ENCODE data around the gene CDHR4. TPM values are rescaled to one million over a fixed set of nuclear protein-coding genes. Genes with fewer than 3 reads are reported as not detected.

The CDHR4 gene
- total and polyA plus RNA-seq, 2 experiments from 2014 or later = 0.57 TPM

- Histone ChIP-seq H3K4me3 (no peak overlapping the region), H3K79me2 (peaks cover 96% of the 10 kb centered on the region), H3K27ac (no peak overlapping the region), H2AFZ (no peak overlapping the region), H3K27me3 (no peaks in the 10 kb centered on the region), H3K4me2 (no peak overlapping the region), H3K36me3 (replicated peaks; ENCODE audit: insufficient read depth, low read depth) (no peaks in the 10 kb centered on the region), H3K9me2 (replicated peaks; ENCODE audit: insufficient read depth) (no peaks in the 10 kb centered on the region), H4K20me1 (ENCODE audit: insufficient read depth, poor library complexity, severe bottlenecking) (peaks cover 51% of the 10 kb centered on the region), H3K9me3 (ENCODE audit: low read depth) (no peaks in the 10 kb centered on the region), H3K4me1 (ENCODE audit: insufficient read depth) (no peaks in the 10 kb centered on the region)
- DNase-seq (ENCODE audit: low spot score) = no peak
- TF ChIP-seq EZH2phosphoT487 (IDR thresholded peaks at IDR 0.05; ENCODE audit: low read depth, severe bottlenecking, unreplicated experiment) (no peak), EZH2 (IDR thresholded peaks at IDR 0.05; ENCODE audit: borderline replicate concordance) (no peak), CTCF (IDR thresholded peaks at IDR 0.05; ENCODE audit: poor library complexity) (no peak)
- WGBS (ENCODE audit: low lambda C conversion rate, missing lambda C conversion rate) = 94% methylated on average over 1 of the region's 1 CpG
These were observed 28.2 kb downstream of the CDHR4 start for GRCh38 chr3:49771340-49771938.

- Histone ChIP-seq H3K27ac (no peak overlapping the region), H3K9me2 (replicated peaks; ENCODE audit: insufficient read depth) (no peaks in the 10 kb centered on the region), H3K36me3 (replicated peaks; ENCODE audit: insufficient read depth, low read depth) (no peaks in the 10 kb centered on the region), H3K9me3 (ENCODE audit: low read depth) (no peaks in the 10 kb centered on the region), H3K27me3 (no peaks in the 10 kb centered on the region), H2AFZ (no peak overlapping the region), H3K4me2 (no peak overlapping the region), H3K4me1 (ENCODE audit: insufficient read depth) (no peaks in the 10 kb centered on the region), H3K79me2 (peaks cover 98% of the 10 kb centered on the region), H4K20me1 (ENCODE audit: insufficient read depth, poor library complexity, severe bottlenecking) (peaks cover 51% of the 10 kb centered on the region), H3K4me3 (no peak overlapping the region)
- DNase-seq (ENCODE audit: low spot score) = no peak
- TF ChIP-seq EZH2 (IDR thresholded peaks at IDR 0.05; ENCODE audit: borderline replicate concordance) = no peak
- no peak for TF ChIP-seq CTCF (IDR thresholded peaks at IDR 0.05; ENCODE audit: poor library complexity)
- no peak for TF ChIP-seq EZH2phosphoT487 (IDR thresholded peaks at IDR 0.05; ENCODE audit: low read depth, severe bottlenecking, unreplicated experiment)
These were observed 29.7 kb downstream of the CDHR4 start for GRCh38 chr3:49769926-49770325.

GRCh38 chr3:49769286-49769915, 30.3 kb downstream of the CDHR4 start:
- TF ChIP-seq EZH2 (IDR thresholded peaks at IDR 0.05; ENCODE audit: borderline replicate concordance) = no peak
- no peak for TF ChIP-seq EZH2phosphoT487 (IDR thresholded peaks at IDR 0.05; ENCODE audit: low read depth, severe bottlenecking, unreplicated experiment)
- no peak for TF ChIP-seq CTCF (IDR thresholded peaks at IDR 0.05; ENCODE audit: poor library complexity)
- no peaks in the 10 kb centered on the region for H3K9me2 ChIP-seq (replicated peaks; ENCODE audit: insufficient read depth)
- no peaks in the 10 kb centered on the region for H3K27me3 ChIP-seq
- H3K4me1 ChIP-seq (ENCODE audit: insufficient read depth) = no peaks in the 10 kb centered on the region
- peaks cover 98% of the 10 kb centered on the region for H3K79me2 ChIP-seq
- H3K27ac ChIP-seq = no peak overlapping the region
- no peak overlapping the region for H3K4me2 ChIP-seq
- H3K36me3 ChIP-seq (replicated peaks; ENCODE audit: insufficient read depth, low read depth) = no peaks in the 10 kb centered on the region
- DNase-seq (ENCODE audit: low spot score) = no peak
- H3K9me3 ChIP-seq (ENCODE audit: low read depth) = no peaks in the 10 kb centered on the region
- WGBS (ENCODE audit: low lambda C conversion rate, missing lambda C conversion rate) = 98% methylated on average over 3 of the region's 3 CpGs
- peaks cover 50% of the 10 kb centered on the region for H4K20me1 ChIP-seq (ENCODE audit: insufficient read depth, poor library complexity, severe bottlenecking)
- no peak overlapping the region for H3K4me3 ChIP-seq
- no peak overlapping the region for H2AFZ ChIP-seq
